NCI-H2196 (cell line): ENCODE results near the gene PANK2.
"Not testable (repeated sequence)": the region's sequence is repeated elsewhere in the genome, so short reads cannot be mapped to it uniquely, and the experiment has no call there.

Source experiments
- DNase-seq: peaks from one replicate; lab custom pipeline; 2025; ENCODE audit not compliant: unreplicated experiment; lab: John Stamatoyannopoulos, UW

PANK2 gene

GRCh38 chr20:3925899-3926638, 36.9 kb downstream of the PANK2 start:
- DNase-seq = no peak

GRCh38 chr20:3927486-3928291, 38.5 kb downstream of the PANK2 start:
- no peak for DNase-seq

DNA sequence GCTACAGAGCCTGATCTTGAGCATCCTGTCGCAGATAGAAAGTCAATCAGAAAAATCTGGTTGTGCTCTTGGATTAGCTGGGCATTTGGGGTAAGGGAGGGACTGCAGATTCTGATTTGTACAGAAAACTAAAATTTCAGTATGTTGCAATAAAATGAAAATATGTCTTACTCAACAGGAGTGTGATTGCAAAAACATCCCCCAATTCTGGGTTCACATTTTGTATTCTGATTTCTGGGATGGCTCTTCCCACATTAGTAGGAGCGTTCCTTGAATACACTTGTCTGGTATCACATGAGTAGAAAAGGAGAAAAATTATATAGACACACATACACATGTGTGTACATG, 40.5 kb downstream of the PANK2 start:
- no peak for DNase-seq

DNA sequence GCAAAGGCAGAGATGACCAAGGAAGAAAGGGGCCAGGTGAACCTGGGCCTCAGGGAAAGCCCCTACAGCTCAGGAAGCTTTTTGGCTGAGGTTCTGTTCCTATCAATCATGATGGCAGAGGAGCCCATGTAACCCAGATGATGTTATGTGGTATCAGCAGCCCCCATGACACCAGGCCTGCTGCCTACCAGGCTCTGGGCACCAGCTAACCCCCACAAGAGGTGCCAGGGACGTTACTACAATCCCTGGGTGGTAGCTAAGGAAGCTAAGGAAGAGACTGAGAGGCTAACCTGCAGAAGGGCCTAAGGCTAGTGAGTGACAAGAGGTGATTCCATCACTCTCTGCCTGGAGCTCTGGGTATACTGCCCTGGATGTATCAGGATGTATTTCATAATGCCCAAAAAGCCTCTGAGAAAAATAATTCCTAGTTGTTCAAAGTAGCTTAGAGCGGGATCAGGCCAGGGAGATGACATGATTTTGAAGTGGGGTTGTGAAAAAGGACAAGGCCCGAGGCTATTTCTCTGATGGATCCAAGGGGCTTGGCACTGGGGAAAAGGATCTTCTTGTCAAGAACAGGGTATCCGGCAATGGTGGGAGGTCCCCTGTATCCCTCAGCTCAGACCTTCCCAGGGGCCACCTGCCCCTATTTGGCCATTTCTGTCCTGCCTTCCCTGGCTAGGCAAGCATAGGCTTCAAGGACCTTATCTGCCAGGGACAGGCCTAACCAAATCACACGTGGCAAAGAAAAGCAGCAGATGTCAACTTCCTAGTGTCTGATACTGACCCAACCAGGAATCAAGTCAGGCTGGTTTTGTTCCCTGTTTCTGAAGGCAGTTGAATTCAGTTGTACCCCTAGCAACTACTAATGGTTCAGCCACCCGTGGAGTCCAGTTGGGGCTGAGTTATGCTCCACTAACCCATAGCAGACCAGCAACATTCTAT, 41.3 kb downstream of the PANK2 start:
- no peak for DNase-seq

DNA sequence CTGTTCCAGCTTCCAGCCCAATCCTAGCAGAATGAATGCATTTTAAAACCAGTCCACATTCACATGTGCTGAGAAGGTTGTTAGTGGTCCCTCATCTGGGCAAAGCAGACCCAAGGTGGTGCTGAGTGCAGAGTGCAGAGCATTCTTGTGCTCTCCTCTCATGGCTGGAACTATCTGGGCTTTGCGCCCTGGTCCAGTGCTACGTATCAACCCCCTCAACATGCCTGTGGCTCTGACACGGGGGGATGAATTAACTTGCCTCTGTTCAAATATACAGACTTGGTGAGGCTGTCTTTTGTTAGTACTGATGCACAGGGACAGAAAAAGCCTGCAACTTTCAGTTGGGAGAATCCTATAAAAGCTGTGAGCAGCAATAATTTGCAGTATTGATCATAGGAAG, 42.5 kb downstream of the PANK2 start:
- DNase-seq = no peak

DNA sequence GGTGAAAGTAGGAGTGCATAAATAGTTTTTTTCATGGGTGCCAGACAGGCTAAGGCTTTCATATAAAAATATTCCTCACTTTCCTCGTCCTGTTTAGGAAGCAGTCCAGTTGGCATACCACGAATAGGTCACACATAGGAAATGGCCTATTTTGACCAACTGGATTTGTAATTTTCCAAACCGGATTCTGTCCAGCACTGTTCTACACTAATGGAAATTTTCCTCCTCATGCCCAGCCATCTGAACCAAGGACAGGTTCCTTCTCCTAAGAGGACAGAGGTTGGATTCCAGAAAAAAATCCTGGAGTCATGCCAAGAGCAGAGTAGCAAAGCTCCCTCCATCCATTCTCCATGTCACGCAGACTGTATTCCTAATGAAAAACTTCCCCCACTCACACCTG, 43.1 kb downstream of the PANK2 start:
- DNase-seq = no peak

DNA sequence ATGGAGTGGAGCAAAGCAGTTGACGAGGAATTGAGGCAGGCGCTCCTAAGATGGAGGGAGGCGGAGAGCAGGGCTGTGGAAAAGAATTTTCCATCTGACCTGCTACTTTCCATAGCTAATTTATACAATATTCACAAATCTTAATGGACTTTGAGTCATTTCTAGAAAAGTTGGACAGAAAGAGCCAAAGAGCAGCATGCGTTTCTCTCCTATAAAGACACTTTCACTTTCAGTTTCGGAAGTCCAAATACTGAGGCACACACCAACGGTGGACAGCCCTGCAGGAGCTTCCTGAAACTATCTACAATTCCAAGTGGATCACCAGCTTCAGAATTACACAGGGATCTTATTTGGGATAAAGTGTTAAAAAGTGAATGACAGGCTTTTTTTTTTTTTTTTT, 43.5 kb downstream of the PANK2 start:
- peak; percentile 34 for DNase-seq

- no peak for DNase-seq
Measured at GRCh38 chr20:3933218-3933617, 44.0 kb downstream of the PANK2 start.

DNA sequence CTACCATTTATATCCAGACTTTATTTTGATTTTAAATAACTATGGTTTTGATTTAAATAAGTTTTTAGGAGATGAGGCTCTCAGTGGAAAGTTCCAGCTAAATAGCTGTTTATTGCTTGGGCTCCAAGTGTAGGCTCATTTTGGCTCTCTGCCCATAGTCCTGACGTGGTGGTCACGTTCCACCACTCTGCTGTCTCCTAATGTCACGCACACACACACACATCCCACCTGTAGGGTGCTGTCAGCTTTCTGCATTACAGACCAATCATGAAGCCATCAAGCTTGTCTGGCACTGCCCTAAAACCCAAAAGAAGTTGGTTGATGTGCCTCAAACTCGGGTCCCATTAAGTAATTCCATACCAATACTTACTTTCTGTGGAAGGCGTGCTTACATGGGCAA, 45.4 kb downstream of the PANK2 start:
- no peak for DNase-seq

GRCh38 chr20:3935295-3935955, 46.2 kb downstream of the PANK2 start:
- no peak for DNase-seq

GRCh38 chr20:3935956-3936340, 46.8 kb downstream of the PANK2 start:
- DNase-seq = no peak

DNA sequence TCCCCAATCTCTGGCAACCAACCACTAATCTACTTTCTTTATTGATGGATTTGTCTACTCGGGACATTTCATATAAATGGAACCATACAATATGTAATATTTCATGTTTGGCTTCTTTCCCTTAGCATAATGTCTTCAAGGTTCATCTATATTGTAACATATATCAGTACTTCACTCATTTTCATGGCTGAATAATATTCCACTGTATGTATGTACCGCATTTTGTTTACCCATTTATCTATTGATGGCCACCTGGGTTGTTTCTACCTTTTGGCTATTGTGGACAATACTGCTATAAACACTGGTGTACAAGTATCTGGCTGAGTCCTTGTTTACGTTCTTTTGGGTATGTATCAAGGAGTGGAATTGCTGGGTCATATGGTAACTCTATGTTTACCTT, 48.4 kb downstream of the PANK2 start:
- no peak for DNase-seq

GRCh38 chr20:3940905-3941304, 51.7 kb downstream of the PANK2 start:
- no peak for DNase-seq

- not testable (repeated sequence) for DNase-seq
Measured at GRCh38 chr20:3946666-3947065, 57.5 kb downstream of the PANK2 start.

GRCh38 chr20:3964719-3965118, 75.5 kb downstream of the PANK2 start:
- DNase-seq = no peak

- no peak for DNase-seq
Measured at GRCh38 chr20:3966571-3966970, 77.4 kb downstream of the PANK2 start.

GRCh38 chr20:3970016-3970415, 80.8 kb downstream of the PANK2 start:
- DNase-seq = no peak

GRCh38 chr20:3971145-3971544, 82.0 kb downstream of the PANK2 start:
- no peak for DNase-seq

- no peak for DNase-seq
Measured at GRCh38 chr20:3972161-3972560, 83.0 kb downstream of the PANK2 start.

DNA sequence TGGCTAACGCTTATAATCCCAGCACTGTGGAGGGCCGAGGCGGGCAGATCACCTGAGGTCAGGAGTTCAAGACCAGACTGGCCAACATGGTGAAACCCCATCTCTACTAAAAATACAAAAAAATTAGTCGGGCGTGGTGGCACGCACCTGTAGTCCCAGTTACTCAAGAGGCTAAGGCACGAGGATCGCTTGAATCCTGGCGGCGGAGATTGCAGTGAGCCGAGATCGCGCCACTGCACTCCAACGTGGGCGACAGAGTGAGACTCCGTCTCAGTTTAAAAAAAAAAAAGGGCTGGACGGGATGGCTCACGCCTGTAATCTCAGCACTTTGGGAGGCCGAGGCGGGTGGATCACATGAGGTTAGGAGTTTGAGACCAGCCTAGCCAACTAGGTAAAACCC, 83.4 kb downstream of the PANK2 start:
- not testable (repeated sequence) for DNase-seq

DNA sequence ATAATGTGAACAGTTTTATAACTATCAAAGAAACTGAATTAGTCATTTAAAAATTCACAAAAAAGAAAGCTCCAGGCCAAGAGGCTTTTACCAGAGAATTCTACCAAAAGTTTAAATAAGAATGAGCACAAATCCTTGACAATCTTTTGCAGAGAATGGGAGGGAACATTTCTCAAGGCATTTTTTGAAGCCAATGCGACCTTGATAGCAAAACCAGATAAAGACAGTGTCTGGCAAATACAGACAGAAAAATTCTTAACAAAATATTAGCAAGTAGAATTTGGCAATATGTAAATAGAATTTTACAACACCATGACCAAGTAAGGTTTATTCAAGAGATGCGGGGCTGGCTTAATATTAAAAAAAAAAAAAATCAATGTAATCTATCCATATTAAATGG, 84.5 kb downstream of the PANK2 start:
- DNase-seq = no peak
